GM12872 (cell line): ENCODE measurements around the gene RNF26.

Source experiments
- CTCF ChIP-seq: IDR thresholded peaks from 3 replicates; pipeline ENCODE4 v1.5.1; 2011; ENCODE audit warnings: low read depth, mild to moderate bottlenecking, low read length, moderate library complexity; ENCODE audit not compliant: insufficient read depth

Gene RNF26

GRCh38 chr11:119376197-119376847 is 42.0 kb downstream of the RNF26 start:
- TF ChIP-seq CTCF = no peak

- no peak for TF ChIP-seq CTCF
These were observed 43.0 kb downstream of the RNF26 start for GRCh38 chr11:119377112-119377901.

GRCh38 chr11:119377961-119378667 is 43.8 kb downstream of the RNF26 start:
- TF ChIP-seq CTCF = no peak

GRCh38 chr11:119378851-119379465 is 44.6 kb downstream of the RNF26 start:
- no peak for TF ChIP-seq CTCF

- TF ChIP-seq CTCF = no peak
These were observed 46.0 kb downstream of the RNF26 start for GRCh38 chr11:119380160-119380826.

- no peak for TF ChIP-seq CTCF
These were observed 46.5 kb downstream of the RNF26 start for GRCh38 chr11:119380827-119381180.
